Activated CD8-positive, alpha-beta T cell treated with anti-CD3 and anti-CD28 coated beads for 36 hours (primary cell): ENCODE data around the gene NLGN1. TPM values are rescaled to one million over a fixed set of nuclear protein-coding genes. Genes with fewer than 3 reads are reported as not detected.
"Not testable (repeated sequence)": the region's sequence is repeated elsewhere in the genome, so short reads cannot be mapped to it uniquely, and the experiment has no call there.

ENCODE experiments used
- ATAC-seq: fragments of 200-7000 bp; cut with Tn5 transposase; one replicate; pipeline ENCODE4 v1.10.0; 2021; ENCODE audit warnings: mild to moderate bottlenecking, moderate library complexity
- CTCF ChIA-PET: fragments of 350-600 bp; sonication (Branson Sonifier 250); formaldehyde crosslinking; loops from one replicate; lab custom pipeline; 2021; ENCODE audit warnings: antibody characterized with exemption; lab: Charles Lee
- POLR2A ChIA-PET: fragments of 350-600 bp; sonication (Branson Sonifier 250); formaldehyde crosslinking; loops from one replicate; lab custom pipeline; 2021; ENCODE audit warnings: antibody characterized with exemption; lab: Charles Lee
- DNase-seq: peaks from one replicate; pipeline ENCODE4 v3.0.0-alpha.2; 2020
- H3K27ac Mint-ChIP-seq: one replicate; pipeline ENCODE4 v1.8.0; 2021; ENCODE audit warnings: mild to moderate bottlenecking, mixed read lengths
- H3K27me3 Mint-ChIP-seq: one replicate; pipeline ENCODE4 v1.8.0; 2021; ENCODE audit warnings: mixed read lengths
- H3K36me3 Mint-ChIP-seq: one replicate; pipeline ENCODE4 v1.8.0; 2021; ENCODE audit warnings: low read depth, mixed read lengths
- H3K4me1 Mint-ChIP-seq: one replicate; pipeline ENCODE4 v1.8.0; 2021; ENCODE audit warnings: low read depth, mixed read lengths
- H3K4me3 Mint-ChIP-seq: one replicate; pipeline ENCODE4 v1.8.0; 2021; ENCODE audit warnings: mild to moderate bottlenecking, moderate library complexity, mixed read lengths
- H3K9me3 Mint-ChIP-seq: one replicate; pipeline ENCODE4 v1.8.0; 2021; ENCODE audit warnings: mixed read lengths
- CTCF ChIP-seq: fragments of 200-600 bp; IDR thresholded peaks from one replicate; pipeline ENCODE4 v1.8.0; 2022; ENCODE audit warnings: antibody characterized with exemption, mild to moderate bottlenecking
- intact Hi-C: fragments of 100-400 bp; cut with micrococcal nuclease; formaldehyde crosslinking; loops from one replicate; pipeline ENCODE4 v1.10.0; 2022
- total RNA-seq, 2 experiments: library from RNA; stranded (reverse); gene quantifications; one replicate each; pipeline ENCODE4 v1.2.3, GENCODE V29; 2021

Gene NLGN1
- total RNA-seq, 2 experiments from 2014 or later: not detected

- DNase-seq (no peak), ATAC-seq (no peak)
- H3K4me1 Mint-ChIP-seq: no peaks in the 10 kb centered on the region
- H3K27ac Mint-ChIP-seq: no peak overlapping the region
- H3K4me3 Mint-ChIP-seq: no peak overlapping the region
- no peaks in the 10 kb centered on the region for H3K27me3 Mint-ChIP-seq
- no peak for TF ChIP-seq CTCF
- intact Hi-C loops: no loop called here
- H3K36me3 Mint-ChIP-seq: no peaks in the 10 kb centered on the region
- POLR2A ChIA-PET: no interaction called here
- CTCF ChIA-PET: no interaction called here
- peaks cover 2% of the 10 kb centered on the region for H3K9me3 Mint-ChIP-seq
These were observed 809.2 kb downstream of the NLGN1 start for GRCh38 chr3:174206607-174207192.

- Mint-ChIP-seq H3K4me1 (no peaks in the 10 kb centered on the region), H3K36me3 (no peaks in the 10 kb centered on the region), H3K27ac (no peak overlapping the region), H3K9me3 (peaks cover 2% of the 10 kb centered on the region), H3K4me3 (no peak overlapping the region), H3K27me3 (no peaks in the 10 kb centered on the region)
- ChIA-PET POLR2A (no interaction called here), CTCF (no interaction called here)
- DNase-seq: no peak
- TF ChIP-seq CTCF: no peak
- no peak for ATAC-seq
- intact Hi-C loops: no loop called here
These were observed 810.6 kb downstream of the NLGN1 start for GRCh38 chr3:174208161-174208560.

GRCh38 chr3:174211896-174212295, 814.4 kb downstream of the NLGN1 start:
- H3K9me3 Mint-ChIP-seq, intact Hi-C loops, H3K27me3 Mint-ChIP-seq, H3K4me3 Mint-ChIP-seq, POLR2A ChIA-PET, H3K4me1 Mint-ChIP-seq, DNase-seq, H3K27ac Mint-ChIP-seq, CTCF ChIA-PET, H3K36me3 Mint-ChIP-seq, ATAC-seq: not testable (repeated sequence)

GRCh38 chr3:174215456-174215855, 817.9 kb downstream of the NLGN1 start:
- no peak for TF ChIP-seq CTCF
- no peaks in the 10 kb centered on the region for H3K36me3 Mint-ChIP-seq
- no peak overlapping the region for H3K4me3 Mint-ChIP-seq
- ChIA-PET POLR2A (no interaction called here), CTCF (no interaction called here)
- DNase-seq: no peak
- ATAC-seq: no peak
- H3K4me1 Mint-ChIP-seq: peaks cover 8% of the 10 kb centered on the region
- no peaks in the 10 kb centered on the region for H3K27me3 Mint-ChIP-seq
- H3K9me3 Mint-ChIP-seq: no peaks in the 10 kb centered on the region
- no peak overlapping the region for H3K27ac Mint-ChIP-seq
- intact Hi-C loops: no loop called here

GRCh38 chr3:174216019-174216418, 818.5 kb downstream of the NLGN1 start:
- ATAC-seq (no peak), DNase-seq (no peak)
- Mint-ChIP-seq H3K27me3 (no peaks in the 10 kb centered on the region), H3K9me3 (no peaks in the 10 kb centered on the region), H3K27ac (no peak overlapping the region), H3K4me3 (no peak overlapping the region), H3K4me1 (peaks cover 8% of the 10 kb centered on the region), H3K36me3 (no peaks in the 10 kb centered on the region)
- intact Hi-C loops: no loop called here
- ChIA-PET POLR2A (interaction anchor here (0.6 kb wide), 1 partner anchor 129 kb away, joined by 3 read pairs; no protein-coding TSS in a partner anchor), CTCF (no interaction called here)
- TF ChIP-seq CTCF: no peak
